NCI-H1694 treated with DMSO at 0.1 percent for 48 hours (cell line): ENCODE measurements around the gene OR10P1.

Experiments
- DNase-seq: peaks from one replicate; lab custom pipeline; 2025; lab: John Stamatoyannopoulos, UW

OR10P1 gene

DNA sequence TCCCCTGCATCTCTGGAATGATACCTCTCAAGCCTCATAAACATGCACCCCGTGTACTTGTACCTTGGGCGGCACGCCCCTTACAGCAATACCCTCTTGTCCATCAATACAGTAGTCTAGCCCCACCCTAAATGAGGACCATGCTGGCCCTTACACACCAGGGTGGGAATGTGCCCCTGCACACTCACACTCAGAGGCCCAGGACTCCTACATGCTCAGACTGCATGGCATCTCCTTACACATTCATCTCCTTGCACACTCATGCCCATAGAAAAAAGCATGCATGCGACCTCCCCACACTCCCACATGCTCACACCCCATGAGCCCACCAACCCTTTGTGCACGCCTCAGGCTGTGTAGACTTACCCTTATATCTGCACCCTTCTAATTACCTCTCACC lies 49.0 kb downstream of the OR10P1 start:
- DNase-seq, result no peak

DNA sequence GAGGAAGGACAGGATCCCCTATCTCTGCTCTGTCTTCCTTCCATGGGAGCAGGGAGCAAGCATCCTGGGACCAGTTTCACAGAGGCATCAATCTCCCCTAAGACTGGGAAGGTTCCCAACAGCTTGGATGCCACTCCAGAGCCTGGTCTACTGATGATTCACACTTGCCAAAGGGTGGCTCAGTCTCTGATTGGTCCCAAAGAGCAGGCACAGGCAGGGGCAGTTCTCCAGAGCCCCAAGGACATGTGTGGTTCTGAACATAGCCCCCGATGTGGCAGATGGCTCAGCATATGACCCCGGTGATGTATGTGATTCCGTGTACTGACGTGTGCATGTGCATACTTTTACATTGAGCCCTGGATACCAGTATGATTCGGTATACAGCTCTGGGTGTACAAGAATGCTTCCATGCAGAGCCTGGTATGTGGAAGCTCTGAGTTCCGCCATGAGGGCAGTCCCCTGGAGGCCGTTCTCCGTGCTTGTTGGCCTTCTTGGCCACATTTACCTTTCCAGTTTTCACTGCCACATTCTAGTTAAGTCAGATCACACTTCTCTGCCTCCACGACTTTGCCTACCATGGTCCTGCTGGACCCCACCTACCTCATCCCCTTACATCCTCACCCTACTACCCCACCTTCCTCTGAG lies 49.8 kb downstream of the OR10P1 start:
- no peak for DNase-seq
